ENCODE results near the gene LRRC57.

LRRC57 gene

GRCh38 chr15:42490671-42491538, 57.7 kb downstream of the LRRC57 start, which contains the start of gene ZNF106:
Gene ZNF106, minus strand, starts transcription at chr15:42491141. Its CDS starts 18,852 bp downstream, at chr15:42472289.
- peak; percentile 94 for DNase-seq

GRCh38 chr15:42490291-42490670, 58.3 kb downstream of the LRRC57 start:
- DNase-seq: peak; percentile 25

Data from CD4-positive, alpha-beta T cell treated with Interleukin-17A for 1 hour (primary cell).